ENCODE measurements around the gene FGB. TPM values are rescaled to one million over a fixed set of nuclear protein-coding genes. Genes with fewer than 3 reads are reported as not detected.
"Not testable (repeated sequence)": the region's sequence is repeated elsewhere in the genome, so short reads cannot be mapped to it uniquely, and the experiment has no call there.

The FGB gene
- total and polyA plus RNA-seq, 9 donors: 0.20 to 5.0 (median 1.7) TPM; not detected in 5

DNA sequence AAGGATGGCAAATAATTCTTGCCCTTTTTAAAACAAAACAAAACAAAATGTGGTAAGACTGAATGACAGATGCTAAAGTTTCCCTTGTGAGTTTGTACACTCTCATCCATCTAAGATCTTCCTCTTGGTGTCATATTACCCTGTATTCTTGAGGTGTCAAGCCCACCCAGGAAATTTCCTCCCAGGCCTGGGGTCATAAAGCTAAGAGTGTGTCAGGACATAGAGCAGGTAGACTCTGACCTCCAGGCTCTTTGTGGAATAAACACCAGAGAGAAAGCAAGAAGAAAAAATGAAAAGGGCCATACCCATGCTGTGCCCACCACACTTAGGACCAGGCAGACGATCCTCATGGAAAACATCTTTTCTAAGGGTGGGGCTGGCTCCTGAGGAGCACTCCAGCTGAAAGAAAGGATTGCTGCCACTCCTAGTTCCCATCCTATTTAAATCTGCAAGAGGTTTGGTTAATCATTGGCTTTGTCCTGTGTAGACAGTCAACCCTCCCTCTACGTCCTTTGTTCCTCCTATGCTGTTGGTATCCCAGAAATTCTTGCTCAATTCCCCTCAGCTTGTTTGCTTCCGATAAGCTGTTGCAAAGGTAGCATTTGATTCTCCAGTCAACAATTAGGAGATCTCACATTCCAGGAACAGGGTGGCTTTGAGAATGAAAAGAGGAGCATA lies 27.7 kb downstream of the FGB start, which contains the start of gene FGA:
Gene FGA, minus strand, starts transcription at position 414 of the 678 bp plus-strand sequence. Its CDS starts 55 bp downstream, at position 359.
- Histone ChIP-seq H3K4me3 (no peak within 1 kb of the TSS), H3K9me3 (no peaks in the 10 kb centered on the region), H3K36me3 (no peaks in the 10 kb centered on the region), H3K27me3 (no peaks in the 10 kb centered on the region), H3K27ac (no peak within 1 kb of the TSS), H3K4me1 (ENCODE audit: insufficient read depth) (no peaks in the 10 kb centered on the region)
- TF ChIP-seq POLR2A (IDR thresholded peaks at IDR 0.05) (no peak), EP300 (IDR thresholded peaks at IDR 0.05) (no peak)
- TF ChIP-seq, protein P1, sequence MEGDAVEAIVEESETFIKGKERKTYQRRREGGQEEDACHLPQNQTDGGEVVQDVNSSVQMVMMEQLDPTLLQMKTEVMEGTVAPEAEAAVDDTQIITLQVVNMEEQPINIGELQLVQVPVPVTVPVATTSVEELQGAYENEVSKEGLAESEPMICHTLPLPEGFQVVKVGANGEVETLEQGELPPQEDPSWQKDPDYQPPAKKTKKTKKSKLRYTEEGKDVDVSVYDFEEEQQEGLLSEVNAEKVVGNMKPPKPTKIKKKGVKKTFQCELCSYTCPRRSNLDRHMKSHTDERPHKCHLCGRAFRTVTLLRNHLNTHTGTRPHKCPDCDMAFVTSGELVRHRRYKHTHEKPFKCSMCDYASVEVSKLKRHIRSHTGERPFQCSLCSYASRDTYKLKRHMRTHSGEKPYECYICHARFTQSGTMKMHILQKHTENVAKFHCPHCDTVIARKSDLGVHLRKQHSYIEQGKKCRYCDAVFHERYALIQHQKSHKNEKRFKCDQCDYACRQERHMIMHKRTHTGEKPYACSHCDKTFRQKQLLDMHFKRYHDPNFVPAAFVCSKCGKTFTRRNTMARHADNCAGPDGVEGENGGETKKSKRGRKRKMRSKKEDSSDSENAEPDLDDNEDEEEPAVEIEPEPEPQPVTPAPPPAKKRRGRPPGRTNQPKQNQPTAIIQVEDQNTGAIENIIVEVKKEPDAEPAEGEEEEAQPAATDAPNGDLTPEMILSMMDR (IDR thresholded peaks at IDR 0.05): no peak
- 68 to 75% (median 73%) methylated on average over 3 of the region's 3 CpGs for WGBS, 3 donors
- intact Hi-C loops (cut with DNase I): no loop called here
- no peak for DNase-seq

DNA sequence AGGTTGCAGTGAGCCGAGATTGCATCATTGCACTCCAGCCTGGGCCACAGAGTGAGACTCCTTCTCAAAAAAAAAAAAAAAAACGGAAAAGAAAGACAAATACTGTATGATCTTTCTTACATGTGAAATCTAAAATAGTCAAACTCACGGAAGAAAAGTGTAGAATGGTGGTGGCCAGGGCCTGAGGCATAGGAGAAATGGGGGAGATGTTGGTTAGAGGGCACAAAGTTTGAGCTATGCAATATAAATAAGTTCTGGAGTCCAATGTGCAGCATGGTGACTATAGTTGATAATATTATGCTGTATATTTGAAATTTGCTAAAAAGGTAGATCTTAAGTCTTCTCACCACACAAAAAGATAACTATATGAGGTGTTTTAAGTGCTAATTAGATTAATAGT lies 29.1 kb downstream of the FGB start:
- no peaks in the 10 kb centered on the region for H3K9me3 ChIP-seq
- no peaks in the 10 kb centered on the region for H3K27me3 ChIP-seq
- no peak for DNase-seq
- TF ChIP-seq, protein P1 (IDR thresholded peaks at IDR 0.05): no peak
- no peak for TF ChIP-seq EP300 (IDR thresholded peaks at IDR 0.05)
- no peak for TF ChIP-seq POLR2A (IDR thresholded peaks at IDR 0.05)
- H3K36me3 ChIP-seq: no peaks in the 10 kb centered on the region
- intact Hi-C loops (cut with DNase I): no loop called here
- WGBS, 3 donors: 66 to 78% (median 73%) methylated on average over 3 of the region's 3 CpGs
- no peaks in the 10 kb centered on the region for H3K4me1 ChIP-seq (ENCODE audit: insufficient read depth)
- no peak overlapping the region for H3K27ac ChIP-seq
- H3K4me3 ChIP-seq: no peak overlapping the region

DNA sequence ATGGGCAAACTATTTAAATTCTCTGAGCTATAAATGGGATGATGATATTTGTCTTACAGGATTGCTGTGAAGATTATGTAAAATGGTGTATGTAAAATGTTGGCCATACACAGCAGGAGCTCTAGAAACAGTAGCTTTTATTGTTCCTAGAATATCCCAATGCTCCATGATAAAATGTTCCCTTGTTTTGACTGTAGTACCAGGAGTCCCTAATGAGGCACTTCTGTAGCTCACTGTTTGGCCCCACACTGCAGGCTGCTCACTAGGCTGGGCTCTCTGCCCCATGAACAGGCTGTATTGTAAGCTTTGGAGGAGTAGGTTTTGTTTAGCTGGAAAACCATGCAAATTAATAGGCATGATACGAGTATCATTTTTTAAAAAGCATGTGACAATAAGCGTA lies 31.1 kb downstream of the FGB start:
- no peaks in the 10 kb centered on the region for H3K27me3 ChIP-seq
- TF ChIP-seq POLR2A (IDR thresholded peaks at IDR 0.05): no peak
- TF ChIP-seq, protein P1 (IDR thresholded peaks at IDR 0.05): no peak
- TF ChIP-seq EP300 (IDR thresholded peaks at IDR 0.05): no peak
- no peak overlapping the region for H3K27ac ChIP-seq
- H3K36me3 ChIP-seq: no peaks in the 10 kb centered on the region
- H3K4me3 ChIP-seq: no peak overlapping the region
- intact Hi-C loops (cut with DNase I): no loop called here
- H3K9me3 ChIP-seq: no peaks in the 10 kb centered on the region
- no peak for DNase-seq
- 30 to 71% (median 32%) methylated on average over 2 of the region's 2 CpGs for WGBS, 3 donors
- H3K4me1 ChIP-seq (ENCODE audit: insufficient read depth): no peaks in the 10 kb centered on the region

DNA sequence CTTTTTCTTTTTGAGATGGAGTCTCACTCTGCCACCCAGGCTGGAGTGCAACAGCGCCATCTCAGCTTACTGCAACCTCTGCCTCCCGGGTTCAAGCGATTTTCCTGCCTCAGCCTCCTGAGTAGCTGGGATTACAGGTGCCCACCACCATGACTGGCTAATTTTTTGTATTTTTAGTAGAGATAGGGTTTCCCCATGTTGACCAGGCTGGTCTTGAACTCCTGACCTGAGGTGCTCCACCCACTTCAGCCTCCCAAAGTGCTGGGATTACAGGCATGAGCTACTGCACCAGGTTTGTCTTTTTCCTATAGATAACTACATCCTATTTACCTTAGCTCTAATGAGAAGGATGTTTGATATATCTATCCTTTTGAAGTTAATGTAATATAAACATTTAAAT lies 31.5 kb downstream of the FGB start:
- intact Hi-C loops (cut with DNase I); H3K4me1 ChIP-seq (ENCODE audit: insufficient read depth); H3K9me3 ChIP-seq; DNase-seq; H3K27me3 ChIP-seq; H3K36me3 ChIP-seq; H3K4me3 ChIP-seq; H3K27ac ChIP-seq: not testable (repeated sequence)
- 88 to 96% (median 93%) methylated on average over 3 of the region's 3 CpGs for WGBS, 3 donors

DNA sequence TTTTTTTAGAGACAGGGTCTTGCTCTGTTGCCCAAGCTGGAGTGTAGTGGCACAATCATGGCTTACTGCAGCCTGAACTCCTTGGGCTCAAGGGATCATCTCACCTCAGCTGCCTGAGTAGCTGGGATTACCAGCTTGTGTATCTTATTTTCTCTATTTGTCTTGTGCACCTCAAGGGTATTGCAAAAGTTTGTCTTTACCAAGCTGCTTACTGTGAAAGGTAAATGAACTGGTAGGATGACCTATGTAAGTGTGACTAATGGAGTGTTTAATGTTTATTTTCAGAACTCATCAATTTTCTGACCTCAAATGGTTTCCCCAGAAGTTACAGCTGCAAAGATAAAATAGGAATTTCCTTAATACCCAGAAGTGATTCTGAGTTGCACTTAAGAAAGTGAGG lies 33.0 kb downstream of the FGB start:
- DNase-seq: no peak
- H3K4me3 ChIP-seq: no peak overlapping the region
- no peaks in the 10 kb centered on the region for H3K9me3 ChIP-seq
- TF ChIP-seq POLR2A (IDR thresholded peaks at IDR 0.05): no peak
- no peak for TF ChIP-seq EP300 (IDR thresholded peaks at IDR 0.05)
- TF ChIP-seq, protein P1 (IDR thresholded peaks at IDR 0.05): no peak
- H3K4me1 ChIP-seq (ENCODE audit: insufficient read depth): no peaks in the 10 kb centered on the region
- no peaks in the 10 kb centered on the region for H3K27me3 ChIP-seq
- no peaks in the 10 kb centered on the region for H3K36me3 ChIP-seq
- intact Hi-C loops (cut with DNase I): no loop called here
- H3K27ac ChIP-seq: no peak overlapping the region

DNA sequence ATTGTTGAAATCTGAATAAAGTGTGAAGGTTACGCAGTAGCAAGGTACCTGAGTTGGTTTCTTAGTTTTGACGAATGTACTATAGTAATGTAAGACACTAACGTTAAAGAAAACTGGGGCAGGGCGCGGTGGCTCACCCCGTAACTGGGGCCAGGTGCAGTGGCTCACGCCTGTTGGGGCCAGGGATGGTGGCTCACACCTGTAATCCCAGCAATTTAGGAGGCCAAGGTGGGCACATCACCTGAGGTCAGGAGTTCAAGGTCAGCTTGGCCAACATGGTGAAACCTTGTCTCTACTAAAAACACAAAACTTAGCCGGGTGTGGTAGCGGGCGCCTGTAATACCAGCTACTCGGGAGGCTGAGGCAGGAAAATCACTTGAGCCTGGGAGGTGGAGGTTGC lies 34.5 kb downstream of the FGB start:
- H3K4me3 ChIP-seq; H3K27me3 ChIP-seq; intact Hi-C loops (cut with DNase I); H3K9me3 ChIP-seq; H3K36me3 ChIP-seq; H3K4me1 ChIP-seq (ENCODE audit: insufficient read depth); DNase-seq; H3K27ac ChIP-seq: not testable (repeated sequence)
- WGBS, 3 donors: 93 to 96% (median 93%) methylated on average over 11 of the region's 11 CpGs
